Activated CD8-positive, alpha-beta memory T cell treated with anti-CD3 and anti-CD28 coated beads, Interleukin-2, amount 10 ng/mL, durations not matched to agents 7 days and 5 days (primary cell): ENCODE data around the gene ZNF526. TPM values are rescaled to one million over a fixed set of nuclear protein-coding genes. Genes with fewer than 3 reads are reported as not detected.

ENCODE experiments used
- ATAC-seq: fragments of 150-1000 bp; cut with Tn5 transposase; one replicate; pipeline ENCODE4 v1.10.0; 2021; ENCODE audit warnings: moderate library complexity
- CTCF ChIA-PET: fragments of 350-600 bp; sonication (Branson Sonifier 250); formaldehyde crosslinking; loops from one replicate; lab custom pipeline; 2021; ENCODE audit warnings: antibody characterized with exemption; lab: Charles Lee
- DNase-seq: peaks from one replicate; pipeline ENCODE4 v3.0.0-alpha.2; 2020
- H3K27ac Mint-ChIP-seq: one replicate; pipeline ENCODE4 v1.8.0; 2021; ENCODE audit warnings: mild to moderate bottlenecking, mixed read lengths
- H3K27me3 Mint-ChIP-seq: one replicate; pipeline ENCODE4 v1.8.0; 2021; ENCODE audit warnings: mixed read lengths
- H3K36me3 Mint-ChIP-seq: one replicate; pipeline ENCODE4 v1.8.0; 2021; ENCODE audit warnings: mild to moderate bottlenecking, mixed read lengths
- H3K4me1 Mint-ChIP-seq: one replicate; pipeline ENCODE4 v1.8.0; 2021; ENCODE audit warnings: mixed read lengths
- H3K4me3 Mint-ChIP-seq: one replicate; pipeline ENCODE4 v1.8.0; 2021; ENCODE audit warnings: mild to moderate bottlenecking, moderate library complexity, mixed read lengths
- H3K9me3 Mint-ChIP-seq: one replicate; pipeline ENCODE4 v1.8.0; 2022; ENCODE audit warnings: low read depth, mixed read lengths
- total RNA-seq, 2 experiments: library from RNA; stranded (reverse); gene quantifications; one replicate each; pipeline ENCODE4 v1.2.3, GENCODE V29; 2021

Gene ZNF526
- total RNA-seq, 2 experiments from 2014 or later, result 21.9 to 24.4 TPM

DNA sequence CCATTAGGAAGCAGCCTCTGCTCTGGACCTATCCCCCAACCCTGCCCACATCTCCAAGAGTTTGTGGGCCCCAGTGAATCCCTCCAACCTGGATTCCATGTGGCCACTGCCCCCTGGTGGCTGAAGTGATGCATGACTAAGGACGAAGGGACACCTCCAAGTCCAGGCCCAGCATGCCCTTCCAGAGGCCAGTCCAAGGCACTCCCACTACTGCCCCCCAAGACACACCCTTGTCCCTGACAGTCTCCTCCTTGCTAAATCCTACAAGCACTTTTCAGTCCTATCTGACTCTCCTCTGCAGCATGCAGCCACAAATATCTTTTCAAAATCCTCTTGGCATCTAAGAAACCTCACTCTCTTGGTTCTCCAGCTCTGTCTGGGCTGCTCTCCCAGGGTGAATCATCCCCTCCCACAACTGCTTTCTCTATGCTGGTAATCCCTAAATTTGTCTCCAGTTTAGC is 35.7 kb upstream of the ZNF526 start:
- CTCF ChIA-PET, result interaction anchor here (0.7 to 7.8 kb wide), 23 partner anchors 8 to 173 kb away, joined by 3 to 79 read pairs (median 4); partner anchors contain the start of genes DEDD2, GSK3A, POU2F2 and ZNF526
- DNase-seq, result peak; percentile 81
- H3K27ac Mint-ChIP-seq, result peak overlapping the region; percentile 87
- no peaks in the 10 kb centered on the region for H3K36me3 Mint-ChIP-seq
- ATAC-seq, result peak; percentile 78
- H3K4me1 Mint-ChIP-seq, result peaks cover 39% of the 10 kb centered on the region
- H3K4me3 Mint-ChIP-seq, result peak overlapping the region; percentile 5
- H3K27me3 Mint-ChIP-seq, result peaks cover 8% of the 10 kb centered on the region
- H3K9me3 Mint-ChIP-seq, result no peaks in the 10 kb centered on the region

DNA sequence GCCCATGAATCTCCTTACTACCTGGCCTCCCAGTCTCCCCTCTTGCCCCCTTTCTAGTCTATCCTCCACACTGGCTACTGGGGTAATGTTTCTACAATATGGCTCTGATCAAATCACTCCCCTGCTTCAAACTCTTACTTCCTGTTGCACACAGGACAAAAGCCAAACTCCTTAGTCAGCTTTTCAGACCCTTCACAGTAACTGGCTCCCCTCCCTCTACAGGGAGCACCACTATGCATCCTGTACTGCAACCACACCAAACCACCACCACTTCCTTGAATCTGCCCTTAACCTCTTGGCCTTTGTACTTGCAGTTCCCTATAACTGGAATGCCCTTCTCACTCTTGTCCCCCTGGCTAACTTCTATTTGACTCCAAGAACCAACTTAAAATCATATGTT is 34.8 kb upstream of the ZNF526 start:
- Mint-ChIP-seq H3K9me3 (no peaks in the 10 kb centered on the region), H3K4me3 (peak overlapping the region; percentile 47), H3K27me3 (no peaks in the 10 kb centered on the region), H3K36me3 (no peaks in the 10 kb centered on the region), H3K4me1 (peaks cover 43% of the 10 kb centered on the region), H3K27ac (peak overlapping the region; percentile 87)
- DNase-seq (peak; percentile 81), ATAC-seq (peak; percentile 81)
- CTCF ChIA-PET, result interaction anchor here (0.9 to 7.8 kb wide), 19 partner anchors 9 to 102 kb away, joined by 3 to 79 read pairs (median 4); partner anchors contain the start of genes DEDD2, GSK3A, POU2F2 and ZNF526

DNA sequence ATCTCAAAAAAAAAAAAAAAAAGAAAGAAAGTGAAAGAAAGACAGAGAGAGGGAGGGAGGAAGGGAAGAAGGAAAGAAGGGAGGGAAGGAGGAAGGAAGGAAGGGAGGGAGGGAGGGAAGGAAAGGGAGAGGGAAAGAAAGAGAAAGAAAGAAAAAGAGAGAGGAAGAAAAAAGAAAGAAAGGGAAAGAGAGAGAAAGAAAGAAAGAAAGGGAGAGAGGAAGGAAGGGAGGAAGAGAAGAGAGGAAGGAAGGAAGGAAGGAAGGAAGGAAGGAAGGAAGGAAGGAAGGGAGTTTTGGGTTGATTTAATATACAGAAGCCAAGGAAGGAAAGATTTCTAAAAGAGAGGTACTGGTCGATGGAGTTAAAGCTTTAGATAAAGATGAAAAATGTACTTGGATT is 31.4 kb upstream of the ZNF526 start:
- no peak overlapping the region for H3K4me3 Mint-ChIP-seq
- H3K27ac Mint-ChIP-seq, result no peak overlapping the region
- H3K36me3 Mint-ChIP-seq, result peaks cover 9% of the 10 kb centered on the region
- H3K4me1 Mint-ChIP-seq, result peaks cover 59% of the 10 kb centered on the region
- no peak for DNase-seq
- no peaks in the 10 kb centered on the region for H3K27me3 Mint-ChIP-seq
- CTCF ChIA-PET, result interaction anchor here (1.0 to 7.3 kb wide), 4 partner anchors 8 to 80 kb away, joined by 3 to 75 read pairs (median 4); no protein-coding TSS in a partner anchor
- ATAC-seq, result no peak
- H3K9me3 Mint-ChIP-seq, result peaks cover 2% of the 10 kb centered on the region

DNA sequence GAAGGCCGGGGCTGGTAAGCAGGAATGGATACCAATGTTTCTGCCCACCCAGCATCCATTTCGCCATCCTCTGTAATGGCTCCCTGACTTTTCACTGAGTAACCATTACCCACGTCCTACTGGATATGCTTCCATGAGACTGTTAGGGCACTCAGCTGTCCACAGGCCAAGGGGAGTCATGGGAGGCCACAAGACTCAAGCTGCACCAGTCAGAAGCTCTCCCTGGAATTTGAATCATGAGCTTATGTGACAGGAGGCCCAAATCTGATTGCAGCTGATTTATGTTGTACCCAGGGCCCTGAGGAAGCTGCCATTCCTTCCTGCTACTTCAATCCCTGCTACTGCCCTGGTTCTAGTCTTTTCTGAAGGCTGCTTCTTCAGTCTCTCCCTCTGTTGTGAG is 31.0 kb upstream of the ZNF526 start:
- Mint-ChIP-seq H3K9me3 (peaks cover 2% of the 10 kb centered on the region), H3K27me3 (no peaks in the 10 kb centered on the region), H3K4me3 (no peak overlapping the region), H3K27ac (no peak overlapping the region), H3K36me3 (peaks cover 12% of the 10 kb centered on the region), H3K4me1 (peaks cover 59% of the 10 kb centered on the region)
- CTCF ChIA-PET, result interaction anchor here (1.0 to 7.3 kb wide), 4 partner anchors 9 to 81 kb away, joined by 3 to 75 read pairs (median 4); no protein-coding TSS in a partner anchor
- DNase-seq, result no peak
- no peak for ATAC-seq

DNA sequence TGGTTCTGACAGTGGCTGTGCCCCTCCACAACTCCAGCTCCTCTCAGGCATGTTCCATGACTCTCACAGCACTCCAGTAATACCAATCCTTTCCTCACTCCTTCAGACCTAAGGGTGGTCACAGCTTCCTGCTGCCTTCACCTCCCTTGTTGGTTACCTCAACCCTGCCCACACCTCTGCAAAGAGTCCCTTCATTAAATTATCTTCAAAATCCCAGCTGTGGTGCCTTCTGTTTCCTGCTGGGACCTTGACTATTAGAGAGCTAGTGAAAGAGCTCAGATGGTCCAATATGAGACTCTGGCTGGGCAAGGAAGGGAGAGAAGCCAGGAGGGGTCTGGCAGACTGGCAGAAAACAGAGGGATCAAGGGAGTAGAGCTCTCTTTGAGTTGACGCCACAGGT is 28.8 kb upstream of the ZNF526 start:
- ATAC-seq, result peak; percentile 31
- H3K4me3 Mint-ChIP-seq, result no peak overlapping the region

DNA sequence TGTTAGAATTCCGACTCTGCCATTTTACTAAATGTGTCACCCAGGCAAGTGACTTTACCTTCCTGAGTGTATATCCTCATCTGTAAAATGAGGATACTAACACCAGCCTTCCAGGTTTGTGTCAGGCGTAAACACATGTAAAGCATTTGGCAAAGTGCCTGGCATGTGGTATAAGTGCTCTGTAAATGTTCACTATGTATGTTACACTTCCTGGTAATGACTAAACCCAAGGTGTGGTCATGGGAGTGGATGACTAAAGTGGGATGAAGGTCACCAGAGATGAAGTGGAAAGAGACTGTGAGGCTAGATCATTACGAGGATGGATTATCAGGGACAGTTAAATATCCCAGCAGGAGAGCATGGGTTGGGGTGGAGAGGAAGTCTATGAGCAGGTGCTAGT is 28.3 kb upstream of the ZNF526 start:
- DNase-seq, result no peak
- peak; percentile 58 for ATAC-seq
- no peak overlapping the region for H3K27ac Mint-ChIP-seq
- peaks cover 46% of the 10 kb centered on the region for H3K4me1 Mint-ChIP-seq
- peaks cover 2% of the 10 kb centered on the region for H3K9me3 Mint-ChIP-seq
- peaks cover 24% of the 10 kb centered on the region for H3K36me3 Mint-ChIP-seq
- H3K27me3 Mint-ChIP-seq, result no peaks in the 10 kb centered on the region
- H3K4me3 Mint-ChIP-seq, result no peak overlapping the region
- CTCF ChIA-PET, result interaction anchor here (0.8 to 1.6 kb wide), 4 partner anchors 8 to 88 kb away, joined by 3 to 6 read pairs (median 4); no protein-coding TSS in a partner anchor

More for the DNA sequence above, 28.8 kb upstream of the ZNF526 start:
- H3K9me3 Mint-ChIP-seq, result peaks cover 2% of the 10 kb centered on the region
- CTCF ChIA-PET, result interaction anchor here (0.8 to 1.6 kb wide), 4 partner anchors 9 to 88 kb away, joined by 3 to 6 read pairs (median 4); no protein-coding TSS in a partner anchor
- peaks cover 19% of the 10 kb centered on the region for H3K36me3 Mint-ChIP-seq
- peak overlapping the region; percentile 58 for H3K27ac Mint-ChIP-seq
- DNase-seq, result no peak
- no peaks in the 10 kb centered on the region for H3K27me3 Mint-ChIP-seq
- peaks cover 46% of the 10 kb centered on the region for H3K4me1 Mint-ChIP-seq

DNA sequence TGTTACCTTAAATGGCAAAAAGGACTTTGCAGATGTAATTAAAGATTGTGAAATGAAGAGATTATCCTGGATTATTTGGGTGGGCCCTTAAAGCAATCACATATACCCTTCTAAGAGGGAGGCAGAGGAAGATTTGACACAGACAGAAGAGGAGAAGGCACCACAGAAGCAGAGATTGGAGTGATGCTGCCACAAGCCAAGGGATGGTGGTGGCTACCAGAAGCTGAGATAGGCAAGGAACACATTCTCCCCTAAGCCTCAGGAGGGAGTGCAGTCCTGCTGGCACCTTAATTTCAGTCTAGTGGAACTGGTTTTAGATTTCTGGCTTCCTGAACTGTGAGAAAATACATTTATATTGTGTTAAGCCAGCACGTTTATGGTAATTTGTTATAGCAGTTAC is 26.8 kb upstream of the ZNF526 start:
- ATAC-seq (no peak), DNase-seq (no peak)
- peaks cover 59% of the 10 kb centered on the region for H3K4me1 Mint-ChIP-seq
- CTCF ChIA-PET, result interaction anchor here (1.2 kb wide), 1 partner anchor 9 kb away, joined by 6 read pairs; no protein-coding TSS in a partner anchor
- no peak overlapping the region for H3K4me3 Mint-ChIP-seq
- peaks cover 2% of the 10 kb centered on the region for H3K9me3 Mint-ChIP-seq
- no peak overlapping the region for H3K27ac Mint-ChIP-seq
- no peaks in the 10 kb centered on the region for H3K27me3 Mint-ChIP-seq
- peaks cover 33% of the 10 kb centered on the region for H3K36me3 Mint-ChIP-seq

DNA sequence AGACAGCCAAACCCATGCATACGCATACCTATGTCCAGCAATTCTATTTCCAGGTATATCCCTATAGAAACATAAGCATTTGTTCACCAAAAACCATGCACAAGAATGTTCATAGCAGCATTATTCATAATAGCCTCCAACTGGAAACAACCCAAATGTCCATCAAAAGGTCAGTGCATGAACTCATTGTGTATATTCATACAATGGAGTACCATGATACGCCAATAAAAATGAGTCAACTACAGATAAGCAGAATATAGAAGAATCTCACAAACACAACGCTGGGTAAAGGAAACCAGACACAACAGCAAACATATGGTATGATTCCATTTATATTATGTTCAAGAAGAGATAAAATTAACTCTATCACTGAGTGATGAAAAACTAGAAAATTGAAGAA is 26.4 kb upstream of the ZNF526 start:
- peaks cover 61% of the 10 kb centered on the region for H3K4me1 Mint-ChIP-seq
- no peaks in the 10 kb centered on the region for H3K27me3 Mint-ChIP-seq
- CTCF ChIA-PET, result no interaction called here
- DNase-seq (no peak), ATAC-seq (no peak)
- H3K4me3 Mint-ChIP-seq, result no peak overlapping the region
- H3K36me3 Mint-ChIP-seq, result peaks cover 36% of the 10 kb centered on the region
- no peak overlapping the region for H3K27ac Mint-ChIP-seq
- H3K9me3 Mint-ChIP-seq, result peaks cover 2% of the 10 kb centered on the region

DNA sequence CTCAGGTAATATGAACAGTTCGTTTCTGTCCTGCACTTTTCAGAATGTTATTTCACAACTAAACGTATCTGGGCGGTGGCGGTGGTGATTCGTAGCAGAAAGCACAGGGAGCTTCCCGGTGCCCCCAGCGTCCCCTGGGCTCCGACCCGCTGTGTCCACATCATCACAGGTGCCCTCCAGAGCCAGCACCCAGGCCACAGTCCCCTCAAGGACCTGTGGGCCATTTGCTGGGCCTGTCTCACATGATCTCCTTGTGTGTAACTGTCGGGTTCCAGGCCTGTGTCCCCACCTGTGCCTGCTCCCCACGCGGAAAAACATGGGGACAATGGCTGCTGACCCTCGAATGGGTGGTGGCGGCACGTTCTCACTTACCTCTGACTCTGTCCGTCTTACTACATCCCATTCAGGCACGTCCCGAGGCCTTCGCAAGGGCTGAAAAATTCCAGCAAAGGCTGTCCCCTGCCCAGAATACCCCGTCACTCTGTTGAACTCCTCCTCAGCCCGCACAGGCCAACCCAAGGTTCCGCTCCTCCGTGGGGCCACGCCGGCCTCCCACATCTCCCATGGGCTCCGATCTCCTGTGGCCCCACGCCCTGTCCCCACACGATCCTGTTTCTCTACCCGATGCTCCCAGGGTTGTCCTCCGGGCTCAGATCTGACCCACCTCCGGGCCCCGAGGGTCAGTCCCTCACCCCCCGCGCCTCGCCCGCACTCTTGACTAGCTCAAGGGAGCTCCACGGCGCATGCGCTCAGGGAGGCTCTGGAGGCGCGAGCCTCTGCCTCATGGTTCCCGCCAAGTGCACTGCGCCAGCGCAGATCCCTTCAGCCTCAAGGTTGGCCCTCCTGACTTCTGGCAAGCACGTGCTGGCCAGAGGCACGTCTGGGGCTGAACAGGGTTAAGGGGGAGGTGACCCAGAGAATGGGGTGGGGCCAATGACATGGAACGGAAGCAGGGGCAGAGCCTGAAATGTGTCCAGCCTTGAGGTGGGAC is 23.8 kb upstream of the ZNF526 start:
- CTCF ChIA-PET, result interaction anchor here (1.0 to 7.3 kb wide), 2 partner anchors 9 to 10 kb away, joined by 3 to 75 read pairs; no protein-coding TSS in a partner anchor
- H3K9me3 Mint-ChIP-seq, result peaks cover 2% of the 10 kb centered on the region

DNA sequence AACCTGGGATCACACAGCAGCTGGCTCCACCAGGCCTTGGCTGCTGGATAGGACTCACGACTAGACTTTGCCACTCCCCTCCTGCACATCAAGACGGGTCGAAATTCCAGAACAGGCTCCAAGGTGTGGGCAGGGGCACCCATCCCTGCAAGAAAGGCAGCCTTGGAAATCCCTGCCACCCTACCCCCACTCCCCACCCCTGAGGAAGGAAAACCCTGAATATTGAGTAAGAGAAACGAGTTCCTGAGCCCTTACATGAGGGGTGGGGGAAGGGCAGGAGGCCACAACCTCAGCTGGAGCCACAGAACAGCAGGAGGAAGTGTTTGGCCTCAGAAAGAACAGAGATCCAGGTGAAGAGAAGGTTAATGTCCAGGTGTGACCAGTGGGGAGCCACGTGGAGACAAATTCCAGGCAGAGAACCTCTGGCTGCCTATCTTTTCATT is 22.7 kb upstream of the ZNF526 start:
- Mint-ChIP-seq H3K9me3 (peaks cover 2% of the 10 kb centered on the region), H3K4me3 (no peak overlapping the region)
- DNase-seq, result peak; percentile 57

More for the DNA sequence above, 23.8 kb upstream of the ZNF526 start:
- DNase-seq (no peak), ATAC-seq (no peak)
- Mint-ChIP-seq H3K27ac (peak overlapping the region; percentile 49), H3K27me3 (no peaks in the 10 kb centered on the region), H3K36me3 (peaks cover 49% of the 10 kb centered on the region), H3K4me1 (peaks cover 69% of the 10 kb centered on the region), H3K4me3 (no peak overlapping the region)

DNA sequence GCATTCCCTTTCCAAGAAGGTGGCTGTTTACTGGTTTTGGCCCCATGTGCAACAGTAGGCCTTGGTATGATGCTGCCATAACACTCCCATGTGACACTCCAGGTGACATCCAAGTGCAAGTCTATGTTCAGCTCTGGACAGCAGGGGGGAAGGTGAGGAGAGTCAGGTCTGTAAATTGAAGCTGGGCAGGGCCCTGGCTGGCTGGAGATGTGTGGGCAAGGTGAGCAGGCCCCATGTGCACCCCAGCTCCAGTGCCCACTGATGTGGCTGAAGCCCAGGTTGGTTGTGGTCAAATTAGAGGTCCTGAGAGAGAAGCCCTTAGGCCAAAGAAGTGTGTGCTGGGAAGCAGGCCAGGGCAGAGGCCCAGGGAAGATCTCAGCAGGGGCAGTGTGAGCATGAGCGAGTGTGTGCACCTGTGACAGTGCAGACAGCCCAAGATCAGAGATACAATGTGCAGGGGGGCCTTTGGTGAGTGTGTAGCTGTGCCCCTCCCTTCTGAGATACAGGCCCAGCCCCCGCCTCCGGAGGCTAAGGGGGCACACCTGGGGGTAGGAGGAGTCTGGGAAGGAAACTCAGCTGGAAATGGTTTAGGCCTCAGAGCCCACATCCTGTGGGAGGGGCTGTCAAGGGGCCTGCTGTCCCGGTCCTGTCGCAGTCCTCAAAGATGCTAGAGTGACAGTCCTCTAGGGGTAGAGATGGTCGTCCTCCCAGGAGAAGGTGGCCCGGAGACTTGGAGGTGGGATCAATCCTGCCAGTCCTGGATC is 21.3 kb upstream of the ZNF526 start:
- peak overlapping the region; percentile 69 for H3K4me3 Mint-ChIP-seq
- CTCF ChIA-PET, result interaction anchor here (0.6 to 7.3 kb wide), 23 partner anchors 8 to 1874 kb away, joined by 3 to 75 read pairs (median 4); partner anchors contain the start of genes DEDD2, GSK3A and POU2F2
- H3K4me1 Mint-ChIP-seq, result peaks cover 74% of the 10 kb centered on the region
- peak overlapping the region; percentile 96 for H3K27ac Mint-ChIP-seq
- peaks cover 54% of the 10 kb centered on the region for H3K36me3 Mint-ChIP-seq
- H3K27me3 Mint-ChIP-seq, result no peaks in the 10 kb centered on the region
- ATAC-seq (peak; percentile 67), DNase-seq (peak; percentile 95)
- H3K9me3 Mint-ChIP-seq, result no peaks in the 10 kb centered on the region

More for the DNA sequence above, 22.7 kb upstream of the ZNF526 start:
- no peak for ATAC-seq
- Mint-ChIP-seq H3K27ac (peak overlapping the region; percentile 85), H3K36me3 (peaks cover 55% of the 10 kb centered on the region), H3K27me3 (no peaks in the 10 kb centered on the region), H3K4me1 (peaks cover 70% of the 10 kb centered on the region)
- CTCF ChIA-PET, result interaction anchor here (0.7 to 7.3 kb wide), 10 partner anchors 11 to 130 kb away, joined by 3 to 75 read pairs (median 8); partner anchors contain the start of gene POU2F2

DNA sequence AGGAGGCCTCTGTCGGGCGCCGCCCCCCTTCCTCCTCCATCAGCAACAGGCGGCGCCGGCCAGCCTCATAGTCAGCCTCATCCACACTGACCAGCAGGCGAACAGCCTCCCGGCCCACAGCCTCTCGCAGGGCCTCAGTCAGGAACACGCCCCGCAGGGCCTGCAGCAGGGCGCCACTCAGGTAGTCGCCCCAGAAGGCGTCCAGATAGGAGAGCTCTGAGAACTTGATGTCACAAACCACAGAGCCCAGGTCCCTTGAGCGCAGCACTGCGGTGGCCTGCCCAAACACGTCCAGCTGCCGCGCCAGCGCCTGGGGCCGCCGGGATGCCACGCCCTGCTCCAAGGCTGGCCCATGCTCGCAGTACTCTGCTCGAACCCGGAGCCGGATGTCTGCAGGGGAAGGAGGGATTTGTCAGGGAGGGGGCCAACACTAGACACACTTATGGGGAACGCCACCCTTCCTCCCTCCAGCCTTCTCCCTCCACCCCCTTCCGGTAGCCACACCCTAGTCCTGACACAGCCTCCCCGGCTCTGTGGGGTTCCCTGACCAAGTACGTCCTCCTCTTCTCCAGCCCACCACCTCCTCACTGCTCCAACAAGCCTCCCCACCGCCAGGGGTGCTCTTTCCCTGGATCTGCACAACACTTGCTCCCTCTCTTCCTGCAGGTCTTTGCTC is 20.5 kb upstream of the ZNF526 start:
- Mint-ChIP-seq H3K36me3 (peaks cover 59% of the 10 kb centered on the region), H3K4me3 (peak overlapping the region; percentile 69), H3K27me3 (no peaks in the 10 kb centered on the region), H3K9me3 (no peaks in the 10 kb centered on the region), H3K4me1 (peaks cover 76% of the 10 kb centered on the region), H3K27ac (peak overlapping the region; percentile 96)
- peak; percentile 70 for ATAC-seq
- DNase-seq, result peak; percentile 94
- CTCF ChIA-PET, result interaction anchor here (0.8 to 7.3 kb wide), 17 partner anchors 9 to 196 kb away, joined by 3 to 75 read pairs (median 6); partner anchors contain the start of genes DEDD2, GSK3A and POU2F2
